SK-N-DZ (cell line): Measurements from ENCODE around the gene SOX18.

Experiments
- DNase-seq: peaks from one replicate; pipeline ENCODE4 v3.0.0-alpha.2; 2015; ENCODE audit warnings: low spot score

SOX18 gene

DNA sequence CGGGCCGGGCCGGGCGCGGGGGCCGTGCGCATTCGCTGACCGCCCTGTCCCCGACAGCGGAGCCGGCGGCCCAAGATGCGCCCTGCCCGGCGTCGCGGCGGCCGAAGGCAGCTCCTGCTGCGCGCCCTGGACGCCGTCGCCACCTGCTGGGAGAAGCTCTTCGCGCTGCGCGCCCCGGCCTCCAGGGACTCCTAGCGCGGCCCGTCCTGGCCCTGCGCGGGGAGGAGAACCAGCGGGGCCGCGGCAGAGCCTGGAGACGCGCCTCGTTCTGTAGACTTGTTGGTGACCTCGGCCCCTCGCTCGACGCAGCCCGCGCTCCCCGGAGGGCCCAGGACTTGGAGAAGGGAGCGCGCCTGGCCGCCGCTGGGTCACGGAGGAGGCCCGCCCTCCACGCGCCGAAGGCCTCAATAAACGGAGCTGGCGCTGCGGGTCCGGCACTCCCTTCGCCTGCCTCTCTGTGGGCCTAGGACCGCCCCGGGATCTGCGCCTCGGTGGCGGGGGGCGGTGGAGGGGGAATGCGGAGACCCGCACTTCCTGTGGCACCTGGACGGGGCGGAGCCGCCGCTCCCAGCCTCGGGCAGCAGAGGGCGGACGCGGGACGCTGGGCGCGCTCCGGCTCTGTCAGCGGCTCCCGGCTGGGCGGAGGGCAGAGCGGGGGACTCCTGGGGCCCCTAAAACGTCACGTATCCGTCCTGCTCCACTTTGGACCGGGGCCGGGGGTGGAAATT, 10.7 kb downstream of the SOX18 start:
- DNase-seq: peak; percentile 83

DNA sequence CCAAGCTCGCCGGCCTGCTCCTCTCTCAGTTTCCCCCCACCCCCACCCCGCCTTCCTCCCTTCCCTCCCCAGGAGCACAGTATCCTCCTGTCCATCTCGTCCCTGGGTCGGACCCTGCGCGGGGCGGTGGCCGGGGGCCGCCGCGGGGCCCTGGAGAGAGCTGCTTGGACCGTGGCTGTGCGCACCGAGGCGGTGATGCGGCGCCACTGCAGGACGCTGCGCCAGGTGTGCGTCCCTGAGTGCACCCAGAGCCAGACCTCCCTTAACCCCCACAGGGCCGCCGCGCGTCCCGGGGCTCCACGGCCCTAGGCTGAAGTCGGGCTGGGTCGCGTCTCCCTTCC, 11.2 kb downstream of the SOX18 start:
- peak; percentile 70 for DNase-seq

DNA sequence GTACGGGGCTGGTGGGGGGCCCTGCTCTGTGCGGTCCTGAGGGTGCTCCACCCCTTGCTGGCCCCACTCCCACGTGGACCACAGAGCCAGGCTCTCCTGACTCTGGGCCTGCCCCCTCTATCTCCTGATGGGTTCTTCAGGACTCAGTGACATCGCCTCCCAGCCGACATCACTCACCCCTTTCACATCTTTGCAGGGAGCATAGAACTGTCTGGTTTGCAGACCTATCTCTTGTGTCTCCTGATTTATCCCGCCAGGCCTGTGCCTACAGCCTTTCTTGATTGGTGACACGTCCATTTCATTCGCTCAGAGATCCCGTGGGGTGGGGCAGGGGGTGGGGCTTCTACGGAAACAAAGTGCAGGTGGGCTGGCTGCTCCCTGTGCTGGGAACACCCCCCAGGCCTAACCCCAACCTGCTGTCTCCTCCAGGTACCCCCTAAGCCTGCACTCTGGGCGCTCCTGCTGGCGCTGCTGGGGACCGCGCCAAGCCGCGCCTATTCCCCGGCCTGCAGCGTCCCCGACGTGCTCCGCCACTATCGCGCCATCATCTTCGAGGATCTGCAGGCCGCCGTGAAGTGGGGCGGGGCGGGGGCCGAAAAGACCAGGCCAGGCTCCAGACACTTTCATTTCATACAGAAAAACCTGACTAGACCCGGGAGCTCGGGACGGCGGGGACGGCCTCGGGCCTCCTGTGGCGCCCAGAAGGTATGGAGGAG, 11.8 kb downstream of the SOX18 start:
- DNase-seq: peak; percentile 73

- DNase-seq: no peak
Observed at GRCh38 chr20:64037199-64037497, 12.3 kb downstream of the SOX18 start.

GRCh38 chr20:64036346-64037198, 12.9 kb downstream of the SOX18 start:
- peak; percentile 76 for DNase-seq

- DNase-seq: peak; percentile 83
Observed at GRCh38 chr20:64035933-64036345, 13.5 kb downstream of the SOX18 start, which contains the start of gene C20orf204. TSS of gene C20orf204 (plus strand) at chr20:64036182. CDS start at chr20:64036324, 142 bp downstream.

GRCh38 chr20:64035066-64035932, 14.1 kb downstream of the SOX18 start:
- DNase-seq: no peak

DNA sequence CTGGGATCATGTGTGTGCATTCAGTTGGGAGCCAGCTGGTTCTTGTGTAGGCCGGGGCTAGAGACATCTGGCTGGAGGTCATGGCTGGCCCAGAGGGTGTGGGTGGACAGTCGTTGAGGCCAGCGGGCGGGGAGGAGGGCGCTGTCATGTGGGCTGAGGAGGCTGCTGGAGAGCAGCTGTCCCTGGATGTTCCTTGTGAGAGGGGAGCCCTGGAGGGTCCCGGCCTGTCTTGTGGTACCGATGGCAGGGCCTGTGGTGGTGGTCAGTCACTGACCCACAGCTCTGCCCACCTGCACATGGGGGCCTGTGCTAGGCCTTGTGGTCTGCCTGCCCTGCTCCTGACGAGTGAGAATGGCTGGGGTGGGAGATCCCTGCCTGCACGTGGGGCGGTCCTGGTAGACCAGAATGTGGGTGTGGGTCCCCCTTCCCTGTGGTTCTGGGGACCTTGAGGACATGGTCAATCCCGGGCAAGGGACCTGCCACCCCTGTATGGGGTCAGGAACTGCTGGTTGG, 15.4 kb downstream of the SOX18 start:
- DNase-seq: no peak

GRCh38 chr20:64032706-64033624, 16.5 kb downstream of the SOX18 start:
- no peak for DNase-seq

DNA sequence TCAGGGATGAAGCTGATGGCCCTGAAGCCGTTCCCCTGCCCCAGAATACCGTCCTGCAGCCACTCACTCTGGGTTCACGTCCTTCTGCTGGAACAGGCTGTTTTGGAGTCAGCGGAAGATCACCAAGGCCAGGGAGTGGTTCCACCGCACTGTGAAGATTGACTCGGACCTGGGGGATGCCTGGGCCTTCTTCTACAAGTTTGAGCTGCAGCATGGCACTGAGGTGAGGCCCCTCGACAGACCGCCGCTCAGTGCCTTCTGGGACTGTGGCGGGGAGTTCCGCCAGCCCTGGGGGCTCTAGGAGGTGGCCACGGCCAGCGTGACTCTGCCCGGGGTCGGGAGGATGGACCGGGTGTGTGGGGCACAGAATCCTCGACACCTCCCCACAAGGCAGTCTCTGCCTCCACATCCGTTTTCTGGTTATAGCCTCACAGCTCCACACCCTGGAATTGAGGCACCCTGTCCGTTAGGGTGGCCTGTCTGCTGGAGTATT, 17.6 kb downstream of the SOX18 start:
- DNase-seq: no peak

DNA sequence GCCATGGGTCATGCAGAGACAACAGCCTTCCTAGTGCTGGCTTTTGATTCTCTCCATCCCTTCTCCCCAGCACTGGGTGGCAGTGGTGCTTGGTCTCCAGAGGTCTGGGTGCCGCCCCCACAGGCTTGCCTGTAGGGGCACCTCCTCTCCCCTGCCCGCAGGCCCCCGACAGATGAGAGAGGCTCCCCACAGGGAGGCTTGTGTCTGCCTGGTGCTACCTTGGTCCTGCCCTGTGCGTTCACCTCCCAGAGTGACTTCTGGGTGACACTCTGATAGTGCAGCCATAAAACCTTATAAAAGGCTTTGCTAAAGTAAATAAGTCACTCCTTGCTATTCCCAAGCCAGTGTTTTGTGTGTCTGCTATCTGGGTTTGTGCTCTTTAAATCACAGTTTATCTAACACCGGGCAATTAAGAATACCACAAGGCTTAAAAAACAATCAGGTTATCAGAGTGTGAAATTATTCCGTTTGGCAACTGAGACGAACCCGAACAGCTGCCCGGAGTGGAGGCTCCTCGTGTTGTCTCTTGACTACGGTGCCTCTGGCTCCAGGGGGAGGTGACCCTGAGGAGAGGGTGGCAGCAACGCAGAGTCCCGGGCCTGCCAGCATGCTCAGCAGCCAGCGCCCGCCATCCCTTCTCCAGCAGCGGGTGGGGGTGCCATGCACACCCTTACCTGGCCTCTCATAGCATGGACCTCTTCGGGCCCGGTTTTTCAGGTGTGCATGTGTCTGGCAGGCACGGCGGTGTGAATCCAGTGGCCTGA, 18.9 kb downstream of the SOX18 start:
- DNase-seq: no peak

DNA sequence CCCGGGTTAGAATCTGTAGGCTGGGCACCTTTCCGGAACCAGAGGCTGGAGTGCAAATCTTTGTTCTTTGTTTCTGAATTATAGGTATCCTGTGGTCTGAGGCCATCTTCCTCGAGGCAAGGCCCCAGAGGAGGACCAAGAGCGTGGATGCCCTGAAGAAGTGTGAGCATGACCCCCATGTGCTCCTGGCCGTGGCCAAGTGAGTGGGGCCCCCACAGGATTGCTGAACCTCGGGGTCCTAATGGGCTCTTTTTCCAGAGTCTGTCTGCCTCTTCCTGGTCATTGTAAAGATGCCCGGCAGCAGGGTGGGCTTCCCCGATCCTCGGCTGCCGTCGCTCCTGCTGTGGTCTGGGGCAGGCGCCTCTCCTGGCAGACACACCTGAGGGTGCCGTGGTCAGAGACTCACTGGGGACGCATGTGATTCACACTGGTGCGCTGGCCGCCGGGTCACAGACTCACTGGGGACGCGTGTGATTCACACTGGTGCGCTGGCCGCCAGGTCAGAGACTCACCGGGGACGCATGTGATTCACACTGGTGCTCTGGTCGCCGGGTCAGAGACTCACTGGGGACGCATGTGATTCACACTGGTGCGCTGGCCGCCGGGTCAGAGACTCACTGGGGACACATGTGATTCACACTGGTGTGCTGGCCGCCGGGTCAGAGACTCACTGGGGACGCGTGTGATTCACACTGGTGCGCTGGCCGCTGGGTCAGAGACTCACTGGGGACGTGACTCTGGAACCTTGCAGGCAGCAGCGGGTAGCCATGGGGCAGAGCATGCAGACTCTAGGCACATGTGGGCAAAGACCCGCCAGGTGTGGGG, 19.9 kb downstream of the SOX18 start:
- no peak for DNase-seq

GRCh38 chr20:64027981-64028685, 21.3 kb downstream of the SOX18 start:
- DNase-seq: no peak

DNA sequence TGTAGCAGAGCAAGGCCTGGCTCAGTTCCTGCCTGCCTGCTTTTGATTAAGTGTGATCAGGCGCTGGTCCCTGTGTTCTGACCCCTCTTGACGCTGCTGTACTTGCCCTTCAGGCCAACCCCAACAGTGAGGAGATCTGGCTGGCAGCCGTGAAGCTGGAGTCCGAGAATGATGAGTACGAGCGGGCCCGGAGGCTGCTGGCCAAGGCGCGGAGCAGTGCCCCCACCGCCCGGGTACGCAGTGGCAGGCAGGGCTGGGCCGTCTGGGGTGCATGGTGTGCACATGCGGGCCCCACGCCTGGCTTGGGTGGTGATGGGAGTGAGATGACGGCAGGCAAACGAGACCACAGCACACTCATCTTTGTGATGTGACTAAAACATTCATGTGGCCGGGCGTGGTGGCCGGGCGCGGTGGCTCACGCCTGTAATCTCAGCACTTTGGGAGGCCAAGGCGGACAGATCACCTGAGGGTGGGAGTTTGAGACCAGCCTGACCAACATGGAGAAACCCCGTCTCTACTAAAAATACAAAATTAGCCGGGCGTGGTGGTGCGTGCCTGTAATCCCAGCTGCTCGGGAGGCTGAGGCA, 23.5 kb downstream of the SOX18 start:
- no peak for DNase-seq

DNA sequence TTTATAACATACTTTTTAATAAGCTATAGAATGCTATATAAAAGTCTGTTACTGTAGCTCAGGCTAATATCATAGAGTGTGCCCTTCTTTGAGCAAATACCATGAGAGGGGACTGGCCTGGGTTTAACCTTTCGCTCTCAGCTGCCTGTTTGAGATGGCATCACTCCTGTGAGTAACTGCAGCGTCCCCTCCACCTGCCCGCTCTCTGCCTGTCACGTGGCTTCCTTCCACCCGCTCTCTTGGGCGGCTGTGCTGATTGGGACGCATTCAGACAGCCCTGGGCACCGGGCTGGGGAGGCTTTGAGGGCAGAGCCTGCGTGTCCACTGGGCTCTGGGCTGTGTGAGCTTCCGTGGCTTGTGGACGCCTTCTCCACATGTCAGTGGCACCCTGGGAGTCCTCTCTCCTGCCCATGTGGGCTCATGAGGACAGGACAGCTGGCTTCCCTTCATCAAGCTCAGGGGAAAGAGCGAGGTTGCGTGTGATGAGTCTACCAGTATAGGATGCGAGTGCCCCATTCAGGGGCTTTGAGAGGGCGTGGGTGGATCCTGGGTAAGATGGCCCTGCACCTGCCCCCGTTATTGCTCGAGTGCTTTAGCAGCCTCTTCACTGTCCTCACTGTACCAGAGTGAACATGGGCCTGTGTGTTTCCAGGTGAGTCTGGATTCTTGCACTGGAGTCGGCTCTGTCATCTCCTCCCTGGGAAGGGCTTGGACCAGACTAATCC, 24.2 kb downstream of the SOX18 start:
- no peak for DNase-seq

- DNase-seq: no peak
Observed at GRCh38 chr20:64024141-64024990, 25.1 kb downstream of the SOX18 start.
